ENCODE data around the gene GCSH. TPM values are rescaled to one million over a fixed set of nuclear protein-coding genes. Genes with fewer than 3 reads are reported as not detected.
A peak's percentile ranks its signal among the peaks of the same experiment; 100 is the strongest.

Gene GCSH
- total RNA-seq, 1 donor from 2014 or later: 30.0 TPM

GRCh38 chr16:81040842-81041241 lies 55.4 kb downstream of the GCSH start:
- H3K27ac Mint-ChIP-seq (ENCODE audit: unreplicated experiment): peak overlapping the region; percentile 31
- TF ChIP-seq CTCF (IDR thresholded peaks at IDR 0.05; ENCODE audit: partially characterized antibody, unreplicated experiment): no peak
- no peaks in the 10 kb centered on the region for H3K27me3 Mint-ChIP-seq (ENCODE audit: unreplicated experiment)
- H3K36me3 Mint-ChIP-seq (ENCODE audit: unreplicated experiment): no peaks in the 10 kb centered on the region
- H3K4me1 Mint-ChIP-seq (ENCODE audit: low read depth, unreplicated experiment): peaks cover 19% of the 10 kb centered on the region
- H3K4me3 Mint-ChIP-seq (ENCODE audit: unreplicated experiment): no peak overlapping the region
- no peak for DNase-seq
- peaks cover 9% of the 10 kb centered on the region for H3K9me3 Mint-ChIP-seq (ENCODE audit: unreplicated experiment)

GRCh38 chr16:81040131-81040530 lies 56.1 kb downstream of the GCSH start:
- Mint-ChIP-seq H3K9me3 (ENCODE audit: unreplicated experiment) (peaks cover 10% of the 10 kb centered on the region), H3K27me3 (ENCODE audit: unreplicated experiment) (no peaks in the 10 kb centered on the region), H3K4me1 (ENCODE audit: low read depth, unreplicated experiment) (peaks cover 19% of the 10 kb centered on the region), H3K36me3 (ENCODE audit: unreplicated experiment) (no peaks in the 10 kb centered on the region), H3K27ac (ENCODE audit: unreplicated experiment) (no peak overlapping the region), H3K4me3 (ENCODE audit: unreplicated experiment) (peak overlapping the region; percentile 2)
- TF ChIP-seq CTCF (IDR thresholded peaks at IDR 0.05; ENCODE audit: partially characterized antibody, unreplicated experiment): no peak
- no peak for DNase-seq

GRCh38 chr16:81036751-81037350 lies 59.3 kb downstream of the GCSH start:
- Mint-ChIP-seq H3K9me3 (ENCODE audit: unreplicated experiment) (peaks cover 12% of the 10 kb centered on the region), H3K27me3 (ENCODE audit: unreplicated experiment) (peaks cover 2% of the 10 kb centered on the region), H3K4me1 (ENCODE audit: low read depth, unreplicated experiment) (peaks cover 19% of the 10 kb centered on the region), H3K4me3 (ENCODE audit: unreplicated experiment) (peak overlapping the region; percentile 93), H3K27ac (ENCODE audit: unreplicated experiment) (peak overlapping the region; percentile 89), H3K36me3 (ENCODE audit: unreplicated experiment) (no peaks in the 10 kb centered on the region)
- DNase-seq: no peak
- TF ChIP-seq CTCF (IDR thresholded peaks at IDR 0.05; ENCODE audit: partially characterized antibody, unreplicated experiment): no peak

- peak; percentile 57 for DNase-seq
- Mint-ChIP-seq H3K27ac (ENCODE audit: unreplicated experiment) (peak overlapping the region; percentile 89), H3K9me3 (ENCODE audit: unreplicated experiment) (peaks cover 12% of the 10 kb centered on the region), H3K4me1 (ENCODE audit: low read depth, unreplicated experiment) (peaks cover 19% of the 10 kb centered on the region), H3K36me3 (ENCODE audit: unreplicated experiment) (no peaks in the 10 kb centered on the region), H3K4me3 (ENCODE audit: unreplicated experiment) (peak overlapping the region; percentile 93), H3K27me3 (ENCODE audit: unreplicated experiment) (peaks cover 2% of the 10 kb centered on the region)
- no peak for TF ChIP-seq CTCF (IDR thresholded peaks at IDR 0.05; ENCODE audit: partially characterized antibody, unreplicated experiment)
Observed at GRCh38 chr16:81035975-81036750, 60.0 kb downstream of the GCSH start.

- peaks cover 12% of the 10 kb centered on the region for H3K9me3 Mint-ChIP-seq (ENCODE audit: unreplicated experiment)
- peaks cover 17% of the 10 kb centered on the region for H3K4me1 Mint-ChIP-seq (ENCODE audit: low read depth, unreplicated experiment)
- peak; percentile 92 for DNase-seq
- H3K27me3 Mint-ChIP-seq (ENCODE audit: unreplicated experiment): peaks cover 2% of the 10 kb centered on the region
- no peaks in the 10 kb centered on the region for H3K36me3 Mint-ChIP-seq (ENCODE audit: unreplicated experiment)
- H3K27ac Mint-ChIP-seq (ENCODE audit: unreplicated experiment): peak within 1 kb of the TSS; percentile 89
- peak within 1 kb of the TSS; percentile 93 for H3K4me3 Mint-ChIP-seq (ENCODE audit: unreplicated experiment)
- TF ChIP-seq CTCF (IDR thresholded peaks at IDR 0.05; ENCODE audit: partially characterized antibody, unreplicated experiment): peak; percentile 95
Observed at GRCh38 chr16:81035398-81035974, 60.7 kb downstream of the GCSH start, which contains the start of gene ATMIN. Gene ATMIN (plus strand): TSS chr16:81035842. CDS start chr16:81035871, 29 bp downstream.
